ENCODE data around the gene TMEM147.

GRCh38 chr19:35534803-35535480 lies 10.5 kb upstream of the TMEM147 start:
- no peak for TF ChIP-seq TRAFD1 (CRISPR knock-in tag; IDR thresholded peaks at IDR 0.05; ENCODE audit: borderline replicate concordance)
- no peak for TF ChIP-seq U2AF1 (optimal IDR thresholded peaks at IDR 0.05; ENCODE audit: low read depth, low read length)
- TF ChIP-seq FUBP1 (CRISPR knock-in tag; IDR thresholded peaks at IDR 0.05; ENCODE audit: borderline replicate concordance): no peak
- TF ChIP-seq KLF6 (CRISPR knock-in tag; IDR thresholded peaks at IDR 0.05): no peak
- no peak for TF ChIP-seq MTERF4 (CRISPR knock-in tag; IDR thresholded peaks at IDR 0.05)

All from HepG2 (cell line).